Measurements from ENCODE around the gene ZMYND8.
"Not testable (repeated sequence)": the region's sequence is repeated elsewhere in the genome, so short reads cannot be mapped to it uniquely, and the experiment has no call there.

ZMYND8 gene

GRCh38 chr20:47310729-47311128, 45.8 kb downstream of the ZMYND8 start:
- DNase-seq (ENCODE audit: low spot score) = no peak

GRCh38 chr20:47309806-47310426, 46.6 kb downstream of the ZMYND8 start:
- no peak for DNase-seq (ENCODE audit: low spot score)

DNA sequence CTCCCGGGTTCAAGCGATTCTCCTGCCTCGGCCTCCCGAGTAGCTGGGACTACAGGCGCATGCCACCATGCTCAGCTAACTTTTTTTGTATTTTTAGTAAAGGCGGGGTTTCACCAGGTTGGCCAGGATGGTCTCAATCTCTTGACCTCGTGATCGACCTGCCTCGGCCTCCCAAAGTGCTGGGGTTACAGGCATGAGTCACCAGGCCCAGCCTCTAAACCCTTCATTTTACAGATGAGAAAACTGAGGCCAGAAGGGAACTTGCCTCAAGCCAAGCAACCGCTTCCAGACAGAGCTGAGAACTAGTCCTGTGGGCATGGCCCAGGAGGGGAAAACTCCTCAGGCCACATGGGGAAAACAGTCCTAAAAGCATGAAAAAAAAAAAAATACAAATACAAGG, 47.1 kb downstream of the ZMYND8 start:
- no peak for DNase-seq (ENCODE audit: low spot score)

GRCh38 chr20:47307569-47307968, 48.9 kb downstream of the ZMYND8 start:
- DNase-seq (ENCODE audit: low spot score) = not testable (repeated sequence)

DNA sequence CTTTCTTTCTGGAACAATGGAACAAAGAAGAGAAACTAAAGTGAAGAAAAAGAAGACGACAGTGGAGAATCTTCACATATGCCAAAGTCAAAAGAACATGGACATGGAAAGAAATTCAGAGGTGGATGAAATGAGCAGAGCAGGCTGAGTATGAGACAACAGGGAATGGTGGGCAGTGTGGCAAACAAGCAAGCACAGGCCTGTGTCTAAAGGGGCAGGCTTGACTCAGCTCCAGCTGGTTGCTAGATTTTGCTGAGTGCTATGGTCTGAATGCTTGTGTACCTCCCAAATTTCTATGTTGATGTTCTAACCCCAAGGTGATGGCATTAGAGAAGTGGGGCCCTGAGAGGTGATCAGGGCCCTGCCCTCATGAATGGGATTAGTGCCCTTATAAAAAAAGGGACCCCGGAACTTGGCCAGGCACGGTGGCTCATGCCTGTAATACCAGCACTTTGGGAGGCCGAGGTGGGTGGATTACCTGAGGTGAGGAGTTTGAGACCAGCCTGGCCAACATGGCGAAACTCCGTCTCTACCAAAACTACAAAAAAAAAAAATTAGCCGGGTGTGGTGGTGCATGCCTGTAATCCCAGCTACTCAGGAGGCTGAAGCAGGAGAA, 49.6 kb downstream of the ZMYND8 start:
- DNase-seq (ENCODE audit: low spot score) = no peak

DNA sequence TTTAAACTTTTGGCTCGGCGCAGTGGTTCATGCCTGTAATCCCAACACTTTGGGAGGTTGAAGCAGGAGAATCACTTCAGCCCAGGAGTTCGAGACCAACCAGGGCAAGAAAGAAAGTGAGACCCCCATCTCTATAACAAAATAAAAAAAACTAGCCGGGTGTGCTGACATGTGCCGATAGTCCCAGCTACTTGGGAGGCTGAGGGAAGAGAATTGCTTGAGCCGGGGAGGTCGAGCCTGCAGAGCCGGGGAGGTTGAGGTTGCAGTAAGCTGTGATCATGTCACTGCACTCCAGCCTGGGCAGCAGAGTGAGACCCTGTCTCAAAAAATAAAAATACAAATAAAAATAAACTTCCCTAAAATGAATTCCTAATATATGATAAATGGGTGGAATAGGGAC, 50.4 kb downstream of the ZMYND8 start:
- no peak for DNase-seq (ENCODE audit: low spot score)

GRCh38 chr20:47305667-47306066, 50.8 kb downstream of the ZMYND8 start:
- DNase-seq (ENCODE audit: low spot score) = no peak

GRCh38 chr20:47304287-47304686, 52.2 kb downstream of the ZMYND8 start:
- no peak for DNase-seq (ENCODE audit: low spot score)

GRCh38 chr20:47303736-47304135, 52.8 kb downstream of the ZMYND8 start:
- no peak for DNase-seq (ENCODE audit: low spot score)

GRCh38 chr20:47300071-47300470, 56.4 kb downstream of the ZMYND8 start:
- no peak for DNase-seq (ENCODE audit: low spot score)

DNA sequence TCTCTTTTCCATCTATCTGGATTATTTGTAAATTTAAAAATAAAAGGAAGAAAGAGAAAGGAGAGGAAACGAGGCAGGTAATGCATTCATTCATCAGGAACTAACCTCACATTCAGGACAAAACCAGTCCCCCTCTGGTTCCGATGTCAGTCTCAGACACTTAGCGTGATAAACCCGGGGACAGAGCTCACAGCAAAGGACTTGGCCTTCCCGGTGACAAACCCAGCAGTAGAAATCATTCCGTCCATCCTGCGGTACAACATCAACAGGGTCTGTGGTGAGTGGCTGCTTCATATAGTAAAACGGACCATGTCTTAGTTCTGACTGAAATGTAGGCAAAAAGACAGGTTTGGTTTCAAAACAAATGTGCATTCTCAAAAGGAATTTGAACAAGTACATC, 57.9 kb downstream of the ZMYND8 start:
- DNase-seq (ENCODE audit: low spot score) = no peak

DNA sequence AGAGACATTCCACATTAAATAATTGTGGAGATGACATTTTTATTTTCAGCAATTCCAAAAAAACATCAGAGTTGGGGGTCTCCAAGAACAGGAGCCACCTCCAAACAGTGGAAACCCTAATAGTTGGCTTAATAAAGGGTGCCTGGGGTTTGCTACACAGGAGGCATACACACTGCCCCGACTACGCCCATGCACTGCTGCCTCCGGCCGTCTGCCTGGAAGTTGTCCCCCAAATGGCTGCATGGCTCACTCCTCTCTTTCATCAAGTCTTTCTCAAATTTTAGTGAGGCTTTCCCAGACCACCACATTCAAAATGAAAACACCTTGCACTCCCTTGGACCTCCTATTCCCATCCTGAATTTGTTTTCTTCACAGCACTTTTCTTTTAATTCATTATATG, 58.8 kb downstream of the ZMYND8 start:
- no peak for DNase-seq (ENCODE audit: low spot score)

DNA sequence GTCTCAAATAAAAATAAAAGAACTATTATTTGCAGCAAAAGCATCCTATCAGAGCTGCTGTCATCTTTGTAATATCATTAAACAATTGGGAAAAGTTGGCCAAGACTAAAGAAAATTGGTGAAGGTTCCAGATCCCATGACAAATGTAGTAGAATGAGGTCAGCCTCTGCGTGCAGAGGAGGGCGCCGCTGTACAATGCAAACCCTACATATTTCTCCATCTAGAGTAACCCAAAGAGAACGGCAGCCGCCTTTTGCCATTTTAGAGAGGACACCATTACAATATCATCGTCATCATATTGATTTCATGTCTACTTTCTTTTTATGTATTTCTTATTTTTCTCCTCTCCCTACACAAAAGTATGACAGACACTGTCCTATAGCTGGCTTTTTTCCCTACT, 59.5 kb downstream of the ZMYND8 start:
- DNase-seq (ENCODE audit: low spot score) = no peak

DNA sequence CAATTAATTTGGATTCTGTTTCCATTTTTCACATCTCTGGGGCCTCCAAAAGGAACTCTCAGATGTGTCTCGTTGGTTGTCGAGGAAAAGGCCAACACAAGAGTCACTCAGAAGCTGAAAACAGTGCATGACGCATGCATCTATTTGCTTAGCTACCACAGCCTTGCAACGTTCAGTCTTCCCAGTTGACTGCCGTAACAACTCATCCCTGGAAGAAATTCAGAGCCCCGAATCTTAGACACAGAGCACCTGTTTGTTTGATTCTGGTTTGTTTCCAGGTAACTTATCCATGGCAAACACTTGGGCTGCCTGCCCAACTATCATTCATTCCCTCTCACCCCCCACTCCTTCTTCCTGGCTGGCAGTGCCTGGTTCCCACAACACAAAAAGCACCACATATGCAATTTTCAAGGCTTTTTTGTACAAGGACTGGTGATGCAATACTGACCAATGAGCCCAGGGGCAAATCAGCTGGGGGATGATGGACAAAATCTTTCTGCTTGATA, 60.5 kb downstream of the ZMYND8 start:
- DNase-seq (ENCODE audit: low spot score) = no peak

GRCh38 chr20:47295129-47295813, 61.2 kb downstream of the ZMYND8 start:
- no peak for DNase-seq (ENCODE audit: low spot score)

- no peak for DNase-seq (ENCODE audit: low spot score)
Measured at GRCh38 chr20:47293631-47294030, 62.9 kb downstream of the ZMYND8 start.

GRCh38 chr20:47292581-47292980, 63.9 kb downstream of the ZMYND8 start:
- DNase-seq (ENCODE audit: low spot score) = no peak

GRCh38 chr20:47290666-47291430, 65.7 kb downstream of the ZMYND8 start:
- no peak for DNase-seq (ENCODE audit: low spot score)

GRCh38 chr20:47290008-47290407, 66.5 kb downstream of the ZMYND8 start:
- no peak for DNase-seq (ENCODE audit: low spot score)

DNA sequence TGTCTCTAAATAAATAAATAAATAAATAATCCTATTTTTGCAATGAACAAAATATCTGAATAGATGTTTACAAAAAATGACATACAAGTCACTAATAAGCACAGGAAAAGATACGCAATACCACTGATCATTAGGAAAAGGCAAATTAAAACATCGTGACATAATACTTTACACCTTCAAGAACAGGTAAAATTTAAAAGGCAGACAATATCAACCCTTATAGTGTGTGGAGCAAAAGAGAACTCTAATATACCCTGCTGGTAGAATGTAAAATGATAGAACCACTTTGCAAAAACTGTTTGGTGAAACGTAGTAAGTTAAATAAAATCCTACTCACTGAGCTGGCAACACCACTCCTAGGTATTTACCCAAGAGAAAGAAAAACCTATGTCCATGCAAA, 67.4 kb downstream of the ZMYND8 start:
- DNase-seq (ENCODE audit: low spot score) = no peak

GRCh38 chr20:47288530-47288929, 68.0 kb downstream of the ZMYND8 start:
- DNase-seq (ENCODE audit: low spot score) = not testable (repeated sequence)

- no peak for DNase-seq (ENCODE audit: low spot score)
Measured at GRCh38 chr20:47287609-47288144, 68.8 kb downstream of the ZMYND8 start.

All from kidney tubule cell (primary cell).